ENCODE results near the gene SUN5.
"Not testable (repeated sequence)": the region's sequence is repeated elsewhere in the genome, so short reads cannot be mapped to it uniquely, and the experiment has no call there.

The SUN5 gene

DNA sequence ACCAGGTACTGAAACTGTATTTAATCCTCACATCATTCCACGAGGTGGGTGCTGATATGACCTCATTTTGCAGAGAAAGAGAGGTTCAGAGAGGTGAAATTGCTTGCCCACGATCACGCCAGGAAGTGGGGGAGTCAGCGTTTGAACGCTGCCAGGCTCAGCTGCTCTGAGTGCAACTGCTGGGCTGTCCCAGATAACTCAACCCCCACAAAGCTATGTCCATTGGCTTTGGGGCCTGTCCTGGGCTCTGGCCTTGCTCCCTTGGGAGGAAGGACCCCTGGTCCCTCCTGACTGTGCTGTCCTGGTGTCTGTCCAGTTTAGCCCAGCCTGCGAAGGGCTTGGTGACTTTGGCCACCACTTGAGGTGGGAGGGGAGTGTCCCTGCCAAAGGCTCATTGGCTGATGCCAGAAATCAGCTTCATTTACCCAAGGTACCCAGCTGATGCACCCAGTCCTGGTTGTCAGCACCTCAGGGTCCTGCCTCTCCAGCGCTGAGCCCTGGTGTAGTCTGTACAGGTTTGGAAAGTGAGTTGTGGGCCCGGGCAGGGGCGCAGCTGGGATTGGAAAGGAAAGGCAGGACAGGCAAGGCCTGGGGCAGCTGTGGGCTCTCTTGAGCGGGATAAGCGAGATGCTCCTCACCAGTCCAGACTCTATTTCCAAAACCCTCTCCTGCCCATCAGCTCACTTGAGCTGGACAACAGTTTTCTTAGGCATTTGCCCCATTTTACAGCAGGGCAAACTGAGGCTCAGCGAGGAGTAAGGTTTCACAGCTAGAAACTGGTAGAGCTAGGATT, 38.5 kb downstream of the SUN5 start:
- FAIRE-seq (peak; percentile 27), DNase-seq (ENCODE audit: low spot score) (no peak)

DNA sequence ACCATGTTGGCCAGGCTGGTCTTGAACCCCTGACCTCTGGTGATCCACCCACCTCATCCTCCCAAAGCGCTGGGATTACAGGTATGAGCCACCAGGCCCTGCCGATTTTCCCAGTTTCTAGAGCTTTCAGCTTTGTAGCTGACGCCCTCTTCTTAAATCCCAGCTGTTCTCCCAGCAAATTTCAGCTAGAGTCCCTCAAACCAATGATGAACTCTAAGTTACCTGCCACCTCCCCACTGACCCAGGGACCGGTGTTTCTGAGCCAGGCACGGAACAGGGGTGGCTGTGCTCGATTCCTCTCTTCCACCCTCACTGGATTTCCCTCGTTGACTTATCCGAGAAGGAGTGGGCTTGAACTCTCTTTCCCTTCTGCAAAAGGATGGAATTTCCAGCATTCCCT, 39.1 kb downstream of the SUN5 start:
- DNase-seq (ENCODE audit: low spot score): no peak
- FAIRE-seq: no peak

DNA sequence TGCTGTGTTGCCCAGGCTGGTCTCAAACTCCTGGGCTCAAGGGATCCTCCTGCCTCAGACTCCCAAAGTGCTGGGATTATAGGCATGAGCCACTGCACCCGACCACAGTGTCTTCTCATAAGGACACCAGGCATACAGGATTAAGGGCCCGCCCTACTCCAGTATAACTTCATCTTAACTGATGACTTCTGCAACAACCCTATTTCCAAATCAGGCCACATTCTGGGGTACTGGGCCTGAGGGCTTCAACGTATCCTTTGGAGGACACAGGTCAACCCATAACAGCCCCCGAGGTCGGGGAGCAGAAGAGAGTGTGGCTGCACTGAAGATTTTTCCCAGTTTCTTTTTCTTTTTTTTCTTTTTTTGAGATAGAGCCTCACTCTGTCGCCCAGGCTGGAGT, 39.7 kb downstream of the SUN5 start:
- FAIRE-seq: no peak
- DNase-seq (ENCODE audit: low spot score): no peak

DNA sequence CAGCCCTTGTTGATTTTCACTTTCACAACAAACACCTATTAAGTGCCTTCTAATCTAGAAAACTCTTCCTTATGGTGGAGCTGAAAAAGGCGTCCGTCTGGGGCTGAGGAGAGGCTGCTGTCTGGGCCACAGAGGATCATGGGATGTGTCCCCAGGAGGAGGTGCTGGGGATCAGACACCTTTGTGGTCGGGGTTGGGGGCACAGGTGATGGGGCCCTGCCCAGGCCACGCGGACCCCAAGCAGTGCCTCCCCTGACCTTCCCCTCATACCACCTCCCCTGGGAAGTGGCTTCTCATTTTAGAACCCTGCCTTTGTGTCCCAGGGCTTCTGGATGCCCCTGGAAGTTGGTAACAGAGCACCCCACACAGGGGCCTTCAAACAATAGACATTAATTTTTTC, 41.1 kb downstream of the SUN5 start:
- DNase-seq (ENCODE audit: low spot score): peak; percentile 1
- FAIRE-seq: no peak

DNA sequence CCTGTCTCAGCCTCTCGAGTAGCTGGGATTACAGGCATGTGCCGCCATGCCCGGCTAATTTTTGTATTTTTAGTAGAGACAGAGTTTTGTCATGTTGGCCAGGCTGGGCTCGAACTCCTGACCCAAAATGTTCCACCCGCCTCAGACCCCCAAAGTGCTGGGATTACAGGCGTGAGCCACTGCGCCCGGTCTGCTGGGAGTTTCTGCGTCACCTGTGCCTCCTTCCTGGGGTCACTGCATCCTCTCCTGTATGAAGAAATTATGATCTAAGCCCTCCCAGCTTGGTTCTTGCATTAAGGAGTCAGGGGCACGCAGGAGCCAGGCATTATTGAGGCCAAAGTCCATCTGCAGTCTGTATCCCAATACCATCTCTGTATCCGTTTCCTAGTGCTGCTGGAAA, 41.6 kb downstream of the SUN5 start:
- not testable (repeated sequence) for DNase-seq (ENCODE audit: low spot score); FAIRE-seq

DNA sequence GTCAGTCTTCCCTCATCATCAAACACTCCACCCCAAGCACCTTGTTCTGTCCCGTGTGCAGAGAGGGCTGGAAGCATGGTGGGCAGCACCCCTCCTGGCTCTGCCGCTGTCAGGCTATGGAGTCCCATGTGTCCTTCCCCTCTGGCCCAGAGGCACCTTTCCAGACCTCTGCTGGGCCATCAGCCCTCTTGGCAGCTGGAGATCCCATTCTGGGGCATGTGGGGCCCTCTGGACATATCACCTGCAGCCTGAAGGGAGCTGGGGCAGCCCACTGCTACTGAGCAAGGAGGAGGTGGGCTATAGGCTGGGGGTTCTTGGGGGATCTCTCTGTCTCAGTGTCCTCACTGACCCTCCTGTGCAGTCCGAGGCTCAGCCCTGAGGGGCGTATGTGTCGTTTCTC, 42.2 kb downstream of the SUN5 start:
- no peak for FAIRE-seq
- DNase-seq (ENCODE audit: low spot score): no peak

DNA sequence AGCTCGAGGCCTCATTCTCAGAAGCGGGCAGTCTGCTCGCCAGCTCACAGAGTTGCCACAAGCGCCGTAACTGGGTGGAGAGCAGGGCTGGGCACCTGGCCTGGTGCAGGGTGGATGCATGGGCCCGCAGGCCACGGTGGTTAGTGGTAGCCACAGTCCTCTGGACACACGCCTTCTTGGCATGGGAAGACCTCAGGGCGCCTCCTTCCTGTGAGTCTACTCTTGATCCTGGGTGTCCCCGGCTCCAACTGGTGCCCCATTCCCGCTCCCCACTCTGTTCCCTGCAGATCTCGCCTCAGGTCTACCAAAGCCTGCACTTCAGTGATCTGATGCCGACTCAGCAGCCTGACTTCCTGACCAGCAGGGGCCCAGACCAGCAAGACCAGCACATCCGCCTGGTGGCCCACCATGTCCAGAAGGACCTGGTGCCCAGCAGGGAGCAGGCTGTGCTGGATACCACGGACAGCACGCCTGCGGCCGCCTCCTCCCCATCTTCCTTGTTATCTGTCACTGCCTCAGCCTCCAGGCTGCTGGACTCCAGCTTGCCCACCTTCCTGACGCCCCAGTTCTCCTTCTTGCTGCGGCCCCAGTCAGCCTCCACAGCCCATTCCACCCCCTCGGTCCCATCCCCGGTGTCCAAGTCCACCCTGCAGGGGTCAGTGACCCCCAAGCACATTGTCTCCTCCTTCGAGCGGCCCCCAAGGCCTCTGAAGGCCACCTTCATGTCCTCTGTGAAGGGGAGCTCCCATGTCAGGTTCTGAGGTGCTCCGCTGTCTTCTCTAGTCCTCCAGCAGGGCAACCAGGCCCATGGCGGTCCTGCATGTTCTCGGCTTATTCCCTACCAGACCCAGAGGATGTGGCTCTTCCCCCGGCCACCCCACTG, 43.1 kb downstream of the SUN5 start:
- FAIRE-seq (no peak), DNase-seq (ENCODE audit: low spot score) (peak; percentile 1)

DNA sequence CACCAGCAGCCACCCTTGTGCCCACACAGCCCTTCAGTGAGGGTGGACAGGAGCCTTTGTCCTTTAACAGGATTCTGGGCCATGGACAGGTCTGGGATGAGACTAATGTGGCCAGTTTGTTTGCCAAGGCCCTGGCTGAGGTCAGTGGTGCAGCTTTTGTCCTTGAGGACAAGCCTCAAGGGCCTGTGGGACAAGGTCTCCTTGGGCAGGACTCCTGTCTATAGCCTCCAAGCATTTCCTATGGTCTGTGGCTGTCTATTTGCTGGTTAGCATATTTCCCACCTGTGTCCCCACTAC, 44.1 kb downstream of the SUN5 start:
- FAIRE-seq: no peak
- DNase-seq (ENCODE audit: low spot score): no peak

DNA sequence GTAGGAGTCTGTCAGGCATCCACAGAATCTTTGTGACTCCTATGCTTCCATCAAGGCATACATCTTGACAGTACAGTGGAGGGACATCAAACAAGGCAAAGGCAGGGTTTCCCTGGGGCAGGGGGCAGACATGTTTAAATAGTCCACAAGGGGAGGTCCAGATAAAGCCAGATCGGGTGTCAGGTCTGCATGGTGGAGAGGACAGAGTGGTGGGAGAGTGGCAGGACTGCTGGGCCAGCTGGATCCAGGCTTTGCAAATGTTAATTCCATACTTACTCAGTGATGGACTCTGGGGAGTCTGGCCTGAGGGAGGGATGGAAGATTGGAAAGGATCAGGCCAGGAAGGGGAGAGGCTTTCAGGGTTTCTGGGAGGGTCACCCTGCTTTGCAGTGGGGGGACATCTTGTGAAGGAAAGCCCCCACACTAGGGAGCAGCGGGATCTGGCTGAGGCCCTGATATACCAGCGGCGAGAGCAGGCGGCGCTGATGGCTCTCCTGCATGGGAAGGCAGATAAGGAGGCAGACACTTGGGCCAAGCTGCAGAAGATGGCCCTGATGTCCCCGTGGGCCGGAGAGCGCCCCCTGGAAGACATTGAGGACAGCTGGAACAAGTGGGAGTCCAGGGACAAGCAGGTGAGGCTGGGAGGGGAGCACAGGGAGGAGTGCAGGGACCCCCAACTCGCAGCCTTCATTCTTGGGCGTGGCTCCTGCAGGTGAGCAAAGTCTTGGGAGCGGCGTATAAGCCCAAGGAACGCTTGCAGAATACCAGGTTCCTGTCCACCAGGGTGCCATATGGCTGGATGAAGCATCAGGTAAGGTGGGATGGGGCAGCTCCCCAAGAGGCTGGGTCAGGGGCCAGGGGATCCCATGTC, 44.6 kb downstream of the SUN5 start:
- FAIRE-seq: no peak
- DNase-seq (ENCODE audit: low spot score): no peak

DNA sequence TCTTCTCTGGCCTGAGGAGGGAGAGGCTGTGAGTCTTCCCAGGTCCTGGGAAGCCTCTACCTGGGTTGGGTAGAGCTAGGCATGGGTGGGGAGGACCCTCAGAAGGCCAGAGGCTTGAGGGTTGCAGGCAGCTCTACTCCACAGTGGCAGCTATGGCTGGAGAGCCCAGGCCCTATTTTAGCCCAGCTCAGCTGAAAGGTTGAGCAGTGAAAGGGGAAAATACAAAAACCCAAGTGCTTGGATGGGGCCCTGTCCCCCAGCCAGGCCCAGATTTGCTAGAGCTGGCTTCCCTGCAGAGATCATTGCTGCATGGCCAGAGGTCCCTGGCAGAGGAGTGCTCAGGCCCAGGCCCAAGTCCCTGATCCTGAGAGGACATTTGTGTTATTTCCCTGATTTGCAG, 45.7 kb downstream of the SUN5 start:
- no peak for DNase-seq (ENCODE audit: low spot score)
- no peak for FAIRE-seq

DNA sequence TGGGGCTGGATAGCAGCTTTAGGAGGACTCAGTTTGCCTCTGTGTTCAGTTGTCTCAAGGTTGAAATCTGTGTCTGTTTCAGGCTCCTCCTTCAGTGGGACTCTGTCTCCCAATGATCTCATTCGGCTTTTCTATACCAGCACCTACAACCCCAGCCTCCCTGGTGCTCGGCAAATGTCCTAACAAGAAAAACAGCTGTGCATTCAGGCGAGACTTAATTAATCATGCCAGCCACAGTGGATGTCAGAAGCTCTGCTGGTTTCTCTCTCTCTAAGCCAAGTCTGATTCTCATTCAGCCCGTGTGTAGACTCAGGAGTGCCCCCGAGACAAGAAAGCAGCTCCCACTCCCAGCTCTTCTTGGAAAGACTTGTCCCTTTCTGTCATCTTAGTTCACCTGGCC, 46.8 kb downstream of the SUN5 start:
- no peak for FAIRE-seq
- DNase-seq (ENCODE audit: low spot score): no peak

DNA sequence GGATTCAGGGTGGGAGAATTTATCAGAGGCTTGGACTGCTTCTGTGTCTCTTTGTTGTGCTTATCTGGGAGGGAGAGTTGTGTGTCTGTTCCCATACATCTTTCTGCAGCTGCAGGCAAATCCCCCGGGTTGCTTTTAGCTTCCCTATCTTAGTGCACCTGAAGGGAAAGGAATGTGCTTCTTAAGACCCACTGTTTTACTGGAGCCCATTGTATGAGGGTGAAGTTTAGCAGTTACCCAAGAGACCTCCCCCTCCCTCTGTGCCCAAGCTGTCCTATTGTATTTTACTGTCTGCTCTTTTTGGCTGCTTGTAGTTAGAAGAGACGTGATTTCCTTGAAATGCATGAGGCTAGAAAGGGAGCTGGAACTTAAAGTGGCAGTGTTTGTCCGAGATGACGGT, 53.7 kb downstream of the SUN5 start:
- DNase-seq (ENCODE audit: low spot score); FAIRE-seq: not testable (repeated sequence)

DNA sequence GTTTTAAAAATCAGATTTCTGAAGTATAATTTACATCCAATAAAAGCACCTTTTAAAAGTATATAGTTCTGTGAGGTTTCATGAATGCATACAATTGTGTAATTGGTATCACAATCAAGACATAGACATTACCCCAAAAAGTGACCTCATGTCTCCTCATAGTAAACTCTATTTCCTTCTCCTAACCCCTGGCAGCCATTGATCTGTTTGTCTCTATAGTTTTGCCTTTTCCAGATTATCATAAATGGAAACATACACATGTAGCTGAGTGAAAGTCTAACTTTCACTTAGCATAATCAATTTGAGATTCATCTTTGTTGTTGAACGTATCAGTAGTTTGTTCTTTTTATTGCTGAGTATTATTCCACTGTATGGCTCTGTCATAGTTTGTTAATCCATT, 57.6 kb downstream of the SUN5 start:
- DNase-seq (ENCODE audit: low spot score): no peak
- FAIRE-seq: no peak

DNA sequence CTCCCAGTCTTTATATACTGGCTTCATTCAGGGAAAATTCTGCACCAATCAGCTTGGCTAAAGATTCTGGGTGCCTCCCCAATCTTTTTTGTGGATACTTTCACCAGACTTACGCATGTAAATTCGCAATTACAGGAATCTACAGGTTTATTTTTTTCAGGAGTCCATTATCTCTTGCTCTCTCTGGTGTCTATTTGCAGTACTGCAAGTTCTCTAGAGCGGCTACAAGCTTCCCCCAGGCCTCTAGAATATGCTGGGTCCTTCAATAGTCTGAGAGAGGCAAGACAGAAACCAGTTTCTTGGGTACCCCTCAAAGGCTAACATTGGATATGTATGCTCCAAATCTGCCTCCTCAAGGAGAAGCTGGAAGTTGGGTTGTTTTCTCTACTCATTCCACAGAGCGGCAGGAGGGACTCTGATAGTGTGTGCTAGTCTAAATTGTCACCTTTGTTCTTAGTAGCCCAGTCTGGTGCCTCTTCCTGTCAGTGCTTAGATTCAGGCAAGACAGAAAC, 58.5 kb downstream of the SUN5 start:
- FAIRE-seq (no peak), DNase-seq (ENCODE audit: low spot score) (peak; percentile 54)

DNA sequence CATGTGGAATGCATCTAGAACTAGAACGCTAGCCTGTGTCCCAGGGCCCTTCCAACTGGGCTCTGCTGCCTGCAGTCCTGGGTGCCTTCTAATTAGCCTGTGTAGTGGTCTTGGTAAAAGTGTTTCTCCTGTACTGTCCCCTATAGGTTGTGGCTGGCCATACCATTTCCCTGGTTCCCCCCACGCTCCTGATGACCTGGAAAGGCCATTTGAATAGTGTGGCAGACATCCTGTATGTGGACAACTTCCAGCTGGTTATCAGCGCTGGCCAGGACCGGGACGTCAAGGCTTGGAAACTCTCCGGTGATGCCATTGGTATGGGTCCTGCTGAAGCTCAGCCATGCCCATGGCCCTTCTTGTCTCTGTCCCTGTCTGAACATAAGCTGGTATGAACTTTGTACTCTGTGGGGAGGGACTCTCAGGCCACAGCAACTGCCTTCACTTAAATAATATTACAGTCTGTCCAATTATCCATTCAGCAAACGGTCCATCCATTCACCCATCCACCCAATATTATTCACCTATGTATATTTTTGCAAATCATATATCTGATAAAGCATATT, 60.7 kb downstream of the SUN5 start:
- DNase-seq (ENCODE audit: low spot score) (no peak), FAIRE-seq (no peak)

DNA sequence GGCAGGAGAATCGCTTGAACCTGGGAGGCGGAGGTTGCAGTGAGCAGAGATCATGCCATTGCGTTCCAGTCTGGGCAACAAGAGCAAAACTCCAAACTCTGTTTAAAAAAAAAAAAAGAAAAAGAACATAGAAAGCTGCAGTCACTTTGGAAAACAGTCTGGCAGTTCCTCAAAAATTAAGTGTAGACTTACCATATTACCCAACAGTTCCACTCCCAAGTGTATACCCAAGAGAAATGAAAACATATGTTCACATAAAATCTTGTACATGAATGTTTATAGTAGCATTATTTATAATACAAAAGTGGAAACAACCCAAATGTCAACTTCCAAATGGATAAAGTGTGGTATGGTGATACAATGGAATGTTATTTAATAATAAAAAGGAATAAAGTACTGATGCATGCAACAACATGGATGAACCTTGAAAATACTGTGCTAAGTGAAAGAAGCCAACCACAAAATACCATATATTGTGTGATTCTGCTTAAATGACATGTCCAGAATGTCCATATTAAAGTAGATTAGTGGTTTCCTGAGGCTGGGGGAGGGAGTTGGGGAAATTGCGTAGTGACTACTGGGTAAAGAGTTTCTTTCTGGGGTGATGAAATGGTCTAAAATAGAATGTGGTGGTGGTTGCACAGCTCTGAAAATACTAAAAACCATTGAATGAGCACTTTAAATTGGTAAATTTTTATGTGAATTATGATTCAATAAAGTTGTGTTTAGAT, 62.9 kb downstream of the SUN5 start:
- DNase-seq (ENCODE audit: low spot score) (no peak), FAIRE-seq (no peak)

DNA sequence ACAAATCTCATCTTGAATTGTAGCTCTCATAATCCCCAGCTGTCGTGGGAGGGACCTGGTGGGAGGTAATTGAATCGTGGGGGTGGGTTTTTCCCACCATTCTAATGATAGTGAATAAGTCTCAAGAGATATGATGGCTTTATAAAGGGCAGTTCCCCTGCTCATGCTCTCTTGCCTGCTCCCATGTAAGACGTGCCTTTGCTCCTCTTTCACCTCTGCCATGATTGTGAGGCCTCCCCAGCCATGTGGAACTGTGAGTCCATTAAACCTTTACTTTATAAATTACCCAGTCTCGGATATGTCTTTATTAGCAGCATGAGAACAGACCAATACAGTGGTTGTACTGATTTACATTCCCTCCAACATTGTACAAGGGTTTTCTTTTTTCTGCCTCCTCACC, 69.7 kb downstream of the SUN5 start:
- DNase-seq (ENCODE audit: low spot score) (no peak), FAIRE-seq (no peak)

Measured in urothelium cell line (cell line).